Vagina (tissue), 2 donors: ENCODE results near the gene PCIF1.
"Not testable (repeated sequence)": the region's sequence is repeated elsewhere in the genome, so short reads cannot be mapped to it uniquely, and the experiment has no call there.

Experiments
- POLR2A ChIP-seq, 2 donors: fragments of 450-650 bp; IDR thresholded peaks; one replicate each; pipeline ENCODE4 v1.6.1; 2017; ENCODE audit warnings: antibody characterized with exemption in 2 of 2, mild to moderate bottlenecking in 2 of 2, moderate library complexity in 2 of 2
- POLR2AphosphoS5 ChIP-seq, 2 donors: sonication (generic); formaldehyde crosslinking; IDR thresholded peaks; one replicate each; pipeline ENCODE4 v1.9.0; 2017; ENCODE audit warnings: antibody characterized with exemption in 2 of 2, mild to moderate bottlenecking in 2 of 2, low read depth in 1 of 2; ENCODE audit not compliant: insufficient read depth in 1 of 2
- TF ChIP-seq, protein P1 (sequence below), 3 experiments: fragments of 450-650 bp in 2 of 3; fragments of 200-600 bp in 1 of 3; sonication (generic) in 1 of 3; IDR thresholded peaks; one replicate each; pipeline ENCODE4 v1.5.1; 2017 to 2019; ENCODE audit warnings: antibody characterized with exemption in 3 of 3, mild to moderate bottlenecking in 2 of 3, moderate library complexity in 2 of 3

DNA sequence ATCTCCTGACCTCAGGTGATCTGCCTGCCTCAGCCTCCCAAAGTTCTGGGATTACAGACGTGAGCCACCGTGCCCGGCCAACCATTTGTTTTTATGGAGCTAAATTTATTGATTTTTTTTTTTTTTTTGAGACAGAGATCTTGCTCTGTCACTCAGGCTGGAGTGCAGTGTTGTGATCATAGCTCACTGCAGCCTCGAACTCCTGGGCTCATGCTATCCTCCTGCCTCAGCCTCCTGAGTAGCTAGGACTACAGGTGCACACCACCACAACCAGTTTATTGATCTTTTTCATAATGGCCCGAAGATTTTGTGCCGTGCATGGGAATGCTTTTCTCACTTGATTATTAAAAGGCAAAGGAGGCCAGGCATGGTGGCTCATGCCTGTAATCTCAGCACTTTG lies 54.3 kb downstream of the PCIF1 start:
- TF ChIP-seq, protein P1, sequence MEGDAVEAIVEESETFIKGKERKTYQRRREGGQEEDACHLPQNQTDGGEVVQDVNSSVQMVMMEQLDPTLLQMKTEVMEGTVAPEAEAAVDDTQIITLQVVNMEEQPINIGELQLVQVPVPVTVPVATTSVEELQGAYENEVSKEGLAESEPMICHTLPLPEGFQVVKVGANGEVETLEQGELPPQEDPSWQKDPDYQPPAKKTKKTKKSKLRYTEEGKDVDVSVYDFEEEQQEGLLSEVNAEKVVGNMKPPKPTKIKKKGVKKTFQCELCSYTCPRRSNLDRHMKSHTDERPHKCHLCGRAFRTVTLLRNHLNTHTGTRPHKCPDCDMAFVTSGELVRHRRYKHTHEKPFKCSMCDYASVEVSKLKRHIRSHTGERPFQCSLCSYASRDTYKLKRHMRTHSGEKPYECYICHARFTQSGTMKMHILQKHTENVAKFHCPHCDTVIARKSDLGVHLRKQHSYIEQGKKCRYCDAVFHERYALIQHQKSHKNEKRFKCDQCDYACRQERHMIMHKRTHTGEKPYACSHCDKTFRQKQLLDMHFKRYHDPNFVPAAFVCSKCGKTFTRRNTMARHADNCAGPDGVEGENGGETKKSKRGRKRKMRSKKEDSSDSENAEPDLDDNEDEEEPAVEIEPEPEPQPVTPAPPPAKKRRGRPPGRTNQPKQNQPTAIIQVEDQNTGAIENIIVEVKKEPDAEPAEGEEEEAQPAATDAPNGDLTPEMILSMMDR (IDR thresholded peaks at IDR 0.05), result not testable (repeated sequence)
- TF ChIP-seq POLR2A (IDR thresholded peaks at IDR 0.05); POLR2AphosphoS5 (IDR thresholded peaks at IDR 0.05; ENCODE audit: insufficient read depth in 1 of 2, low read depth in 1 of 2): not testable (repeated sequence)
